IPS-NIHi7 (cell line): Measurements from ENCODE around the gene AKAP13.

Experiments used
- DNase-seq: peaks from one replicate; pipeline ENCODE4 v3.0.0; 2012; ENCODE audit warnings: mixed read lengths; ENCODE audit errors: extremely low spot score

AKAP13 gene

DNA sequence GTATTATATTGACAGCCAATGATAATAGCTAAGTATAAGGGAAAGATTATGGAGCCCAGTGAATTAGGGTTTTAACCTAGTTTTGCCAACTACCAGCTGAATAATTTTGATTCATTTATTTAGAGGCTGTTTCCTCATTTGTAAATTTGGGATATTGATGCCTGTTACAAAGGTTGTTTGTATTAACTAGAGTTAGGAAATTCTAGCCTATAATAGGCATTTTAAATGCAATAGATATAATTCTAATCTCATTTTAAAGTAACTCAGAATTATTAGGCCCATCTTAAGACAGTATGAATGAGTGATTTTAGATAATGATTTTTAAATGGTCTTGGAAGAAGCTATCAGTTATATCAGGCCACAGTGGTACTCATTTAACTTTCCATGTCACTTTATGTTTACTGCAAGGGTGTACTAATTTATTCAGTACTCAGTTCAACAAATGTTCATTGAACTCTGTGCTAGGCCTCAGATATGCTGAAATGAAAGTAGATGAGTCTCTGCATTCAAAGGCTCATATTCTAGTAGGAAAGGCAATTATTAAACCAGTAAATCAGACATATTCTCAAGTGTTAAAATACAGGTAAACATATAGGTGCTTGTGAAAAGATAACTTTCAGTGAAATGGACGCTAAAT is 213.5 kb downstream of the AKAP13 start:
- no peak for DNase-seq

DNA sequence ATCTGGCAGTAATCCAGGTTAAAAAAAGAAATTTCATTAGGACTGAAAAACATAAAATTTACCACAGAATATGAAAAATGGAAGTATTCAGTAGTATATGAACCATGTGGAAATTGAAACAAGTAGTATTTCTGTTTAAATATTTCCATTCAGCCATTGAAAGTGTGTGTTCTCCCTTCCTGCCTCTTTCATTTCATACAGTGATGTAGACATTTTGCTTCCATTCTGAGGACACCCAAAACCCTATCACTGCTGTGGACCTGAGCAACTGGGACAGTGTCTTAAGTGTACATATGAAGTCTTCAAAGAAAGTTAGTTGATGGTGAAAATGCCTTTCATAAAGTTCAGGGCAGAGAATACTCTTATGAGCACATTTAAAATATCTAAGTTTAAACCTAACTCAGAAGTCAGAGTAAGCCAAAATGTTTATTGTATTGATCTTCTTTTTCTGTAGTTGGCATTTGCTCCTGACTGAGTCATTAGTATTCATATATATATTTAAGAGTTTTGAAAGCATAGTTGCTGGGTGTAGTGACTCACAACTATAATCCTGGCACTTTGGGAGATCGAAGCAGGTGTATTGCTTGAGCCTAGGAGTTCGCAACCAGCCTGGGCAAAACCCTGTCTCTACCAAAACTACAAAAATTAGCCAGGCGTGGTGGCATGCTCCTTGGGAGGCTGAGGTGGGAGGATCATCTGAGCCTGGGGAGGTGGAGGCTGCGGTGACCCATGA is 215.6 kb downstream of the AKAP13 start:
- DNase-seq: no peak

DNA sequence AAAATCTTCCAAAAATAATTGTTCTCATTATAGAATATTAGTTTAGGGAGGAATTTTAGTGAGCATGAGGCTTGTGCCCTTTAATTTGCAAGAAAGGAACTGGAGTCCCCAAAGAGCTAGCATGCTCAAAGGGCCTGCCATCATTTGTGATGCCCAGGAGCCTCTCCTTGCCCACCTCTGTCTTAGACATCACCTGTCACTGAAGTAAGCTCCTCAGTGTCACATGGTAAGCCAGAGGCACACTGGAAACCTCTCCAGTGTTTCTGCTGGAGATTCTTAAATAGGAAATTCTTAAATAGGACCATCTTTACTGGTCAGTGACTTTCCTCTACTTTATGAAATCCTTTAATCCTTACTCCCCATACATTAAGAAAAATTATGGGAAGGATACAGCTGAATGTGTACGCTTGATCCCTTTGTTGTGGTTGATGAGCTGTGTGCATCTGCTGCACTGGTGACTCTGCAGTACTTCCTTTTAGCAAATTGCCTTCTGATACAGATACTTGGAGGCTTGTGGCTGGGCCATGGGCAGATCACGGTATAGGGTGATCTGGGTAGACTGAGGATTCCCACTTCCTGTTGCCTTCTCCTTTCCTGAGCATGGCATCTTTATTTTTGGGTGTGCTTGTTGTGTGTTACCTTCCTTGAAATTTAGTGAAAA is 216.9 kb downstream of the AKAP13 start:
- DNase-seq: no peak

DNA sequence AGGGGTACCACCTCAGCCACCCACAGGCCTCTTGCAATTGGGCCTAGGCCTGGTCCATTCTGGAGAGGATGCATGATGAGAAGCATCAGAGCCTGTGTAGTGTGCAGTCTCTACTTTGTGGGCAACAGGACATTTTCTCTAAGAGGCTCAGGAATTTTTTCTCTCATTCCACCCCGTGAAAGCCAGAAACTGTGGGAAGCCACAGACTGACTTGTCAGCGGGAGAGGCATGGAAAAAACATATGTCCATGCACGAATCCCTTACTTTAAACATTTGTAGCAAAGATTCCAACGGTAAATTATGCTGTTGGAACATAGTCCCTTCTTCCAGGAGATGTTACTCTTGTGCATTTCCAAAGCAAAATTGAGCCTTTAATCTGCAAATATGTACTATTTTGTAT is 217.8 kb downstream of the AKAP13 start:
- no peak for DNase-seq

DNA sequence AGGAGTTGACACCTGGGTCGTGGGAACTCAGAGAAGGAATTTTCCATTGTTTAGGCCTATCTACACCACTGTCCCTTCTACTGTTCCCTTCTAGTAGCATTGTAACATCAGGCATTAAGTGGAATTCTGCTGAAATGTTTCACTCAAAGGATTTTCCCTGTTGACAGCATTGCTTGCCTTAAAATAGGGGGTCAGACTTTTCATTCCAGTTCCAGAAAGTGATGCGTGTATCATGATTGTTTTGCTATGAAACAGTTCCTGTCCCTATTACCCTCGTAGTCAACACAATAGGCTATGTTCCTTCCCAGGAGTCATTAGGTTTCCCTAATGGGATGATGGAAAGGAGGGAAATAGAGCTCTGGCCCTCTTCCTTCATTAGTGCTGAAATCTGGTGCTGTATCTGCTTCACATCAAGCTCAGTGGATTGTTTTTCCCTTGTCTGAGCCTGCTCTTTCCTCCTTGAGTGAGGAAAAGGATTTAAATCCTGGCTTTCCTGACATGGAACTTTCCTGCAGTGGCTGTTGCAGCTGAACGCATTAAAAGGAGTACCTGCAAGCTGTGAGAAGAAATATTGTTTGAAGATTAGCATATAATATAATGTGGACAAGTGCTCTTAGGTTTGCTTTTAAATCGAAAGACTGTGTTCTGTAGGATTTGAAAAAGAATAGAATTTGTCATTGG is 218.5 kb downstream of the AKAP13 start:
- DNase-seq: no peak

DNA sequence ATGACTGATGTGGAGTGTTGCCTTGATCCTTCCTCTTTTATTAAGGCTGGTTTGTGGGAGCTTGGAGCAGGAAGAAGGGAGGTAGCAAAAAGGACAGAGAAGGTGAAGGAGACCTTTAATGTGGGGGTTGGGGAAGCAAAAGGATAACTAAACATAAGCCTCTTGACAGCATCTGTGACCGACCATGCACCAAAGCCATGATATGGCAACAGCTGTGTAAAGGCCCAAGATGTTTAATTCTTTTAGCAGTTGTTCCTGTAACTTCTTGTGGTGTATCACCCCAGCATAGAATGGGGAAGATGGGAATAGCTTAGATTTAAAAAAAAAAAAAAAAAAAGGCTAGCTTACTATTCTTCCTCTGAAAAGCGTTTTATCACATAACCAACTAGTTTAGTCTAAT is 219.6 kb downstream of the AKAP13 start:
- no peak for DNase-seq

DNA sequence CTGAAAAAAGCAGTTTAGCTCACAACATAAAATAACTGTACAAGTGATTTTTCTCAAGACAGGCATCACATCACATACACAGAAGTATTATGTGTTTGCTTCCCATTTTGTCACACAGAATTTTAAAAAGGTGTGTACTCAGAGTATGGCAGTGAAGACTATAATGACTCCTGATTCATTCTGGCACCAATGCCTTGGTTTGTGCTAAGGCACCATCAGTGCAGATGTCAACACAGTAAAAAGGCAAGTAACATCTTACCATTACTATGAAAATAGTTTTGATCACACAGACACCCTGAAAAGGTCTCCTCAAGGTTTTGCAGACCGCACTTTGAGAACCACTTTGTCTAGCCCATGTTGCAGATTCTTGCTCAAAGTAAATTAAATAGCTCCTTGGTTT is 222.8 kb downstream of the AKAP13 start:
- DNase-seq: no peak

DNA sequence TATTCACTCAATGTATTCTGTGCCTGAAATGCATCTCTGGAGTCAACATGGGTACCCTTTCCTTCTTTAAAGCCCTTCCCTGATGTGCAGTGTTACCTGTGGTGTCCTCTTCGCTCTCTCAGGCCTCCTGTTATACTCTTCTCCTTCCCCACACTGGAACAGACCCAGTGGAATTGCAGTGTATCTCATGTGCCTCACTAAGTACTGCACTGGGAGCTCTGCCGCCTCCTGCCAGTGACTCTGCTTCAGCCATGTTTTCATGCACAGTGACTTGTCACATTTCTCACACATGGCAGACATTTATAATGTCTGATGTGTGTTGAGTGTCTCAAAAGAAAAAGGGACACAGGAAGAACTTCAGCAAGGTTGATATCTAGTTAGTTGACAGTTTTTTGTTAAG is 223.3 kb downstream of the AKAP13 start:
- no peak for DNase-seq

DNA sequence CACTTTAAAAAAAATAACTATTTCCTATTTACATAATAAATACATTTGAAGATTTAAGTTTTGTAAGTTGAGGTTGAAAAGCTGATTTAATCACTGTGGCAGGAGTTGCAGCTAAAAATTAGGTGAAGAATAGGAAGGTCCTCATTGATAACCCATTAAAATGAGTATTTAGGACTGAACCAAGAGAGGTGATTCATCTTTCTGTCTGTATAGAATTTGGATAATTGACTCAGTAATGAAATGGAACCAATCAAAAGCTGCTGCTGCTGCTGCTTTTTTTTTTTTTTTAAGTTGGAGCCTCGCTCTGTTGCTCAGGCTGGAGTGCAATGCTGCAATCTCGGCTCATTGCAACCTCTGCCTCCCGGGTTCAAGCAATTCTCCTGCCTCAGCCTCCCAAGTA is 223.8 kb downstream of the AKAP13 start:
- no peak for DNase-seq

DNA sequence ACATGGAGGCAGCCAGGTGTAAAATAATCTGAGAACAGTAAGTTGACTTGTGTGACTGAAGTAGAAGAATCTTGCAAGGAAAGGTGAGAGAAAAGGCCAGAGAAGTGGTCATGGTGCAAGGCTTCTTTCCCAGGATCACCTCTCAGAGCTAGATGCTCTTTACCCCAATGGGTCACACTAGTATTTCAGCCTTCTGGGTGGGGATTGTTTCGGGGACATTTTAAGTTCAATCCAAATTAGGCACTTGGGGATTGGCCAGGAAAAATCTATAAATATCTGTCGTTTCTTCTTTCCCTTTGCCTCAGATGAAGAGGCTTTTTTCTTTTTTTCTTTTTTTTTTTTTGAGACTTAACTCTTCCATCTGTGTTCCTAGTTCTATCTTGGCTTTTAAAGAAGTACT is 226.3 kb downstream of the AKAP13 start:
- no peak for DNase-seq

DNA sequence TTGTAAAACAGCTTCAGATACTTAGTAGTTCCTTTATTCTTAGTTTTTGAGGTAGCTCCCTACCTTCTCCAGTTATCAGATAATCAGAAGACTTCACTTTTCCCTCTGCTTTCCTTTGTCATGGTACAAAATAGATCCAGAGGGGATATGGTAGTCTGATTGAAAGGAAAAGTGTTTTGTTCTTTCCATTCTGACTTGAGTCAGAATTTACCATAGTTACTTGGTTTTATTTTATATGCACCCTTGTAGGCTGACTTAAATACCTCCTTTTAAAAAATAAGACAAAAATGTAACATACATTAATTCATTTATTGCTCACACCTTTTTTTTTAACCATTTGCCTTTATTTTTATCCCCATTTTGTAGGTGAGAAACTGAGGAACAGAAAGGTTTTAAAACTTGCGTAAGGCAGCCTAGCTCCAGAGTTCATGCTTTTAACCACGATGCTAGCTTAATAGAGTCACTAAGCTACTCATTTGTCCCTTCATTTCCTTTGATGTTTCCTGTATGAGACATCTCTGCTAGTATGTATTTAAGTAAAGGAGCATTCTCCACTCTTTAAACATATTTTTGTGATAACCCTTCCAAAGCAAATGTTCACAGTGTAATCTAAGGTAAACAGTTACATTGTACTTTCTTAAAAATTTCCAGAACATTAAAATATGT is 226.9 kb downstream of the AKAP13 start:
- DNase-seq: no peak

DNA sequence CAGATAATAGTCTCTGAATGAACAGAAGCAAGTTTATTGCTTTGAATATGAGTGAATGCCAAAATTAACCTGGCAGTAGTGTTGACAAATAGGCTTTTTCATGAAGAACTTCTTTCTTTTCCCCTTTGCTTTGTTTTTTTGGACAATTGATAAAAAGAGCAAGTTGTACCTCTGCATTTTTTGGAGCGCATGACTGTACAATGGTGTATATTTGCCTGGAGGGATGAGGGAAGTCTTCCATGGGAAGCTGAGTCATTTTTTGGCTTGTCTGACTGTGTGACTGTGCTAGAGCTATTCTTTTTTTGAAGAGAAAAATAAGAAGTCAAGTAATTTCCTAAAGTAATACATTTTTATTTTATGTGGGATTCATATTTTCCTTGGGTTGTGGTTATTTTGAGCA is 227.4 kb downstream of the AKAP13 start:
- no peak for DNase-seq

DNA sequence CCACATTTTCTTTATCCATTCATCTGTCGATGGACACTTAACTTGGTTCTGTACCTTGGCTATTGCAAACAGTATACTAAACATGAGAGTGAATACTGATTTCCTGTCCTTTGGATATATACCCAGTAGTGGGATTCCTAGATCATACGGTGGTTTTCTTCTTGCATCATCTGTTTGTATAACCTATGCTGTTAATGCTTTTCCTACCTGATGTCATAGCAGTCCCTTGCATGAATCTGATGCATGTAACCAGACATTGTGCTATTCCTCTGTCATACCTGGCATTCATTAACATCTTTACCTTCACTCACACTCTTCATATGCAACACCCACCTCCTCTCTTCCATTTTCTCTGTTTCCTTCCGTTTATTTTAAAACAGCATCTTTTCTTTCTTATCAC is 229.1 kb downstream of the AKAP13 start:
- no peak for DNase-seq

DNA sequence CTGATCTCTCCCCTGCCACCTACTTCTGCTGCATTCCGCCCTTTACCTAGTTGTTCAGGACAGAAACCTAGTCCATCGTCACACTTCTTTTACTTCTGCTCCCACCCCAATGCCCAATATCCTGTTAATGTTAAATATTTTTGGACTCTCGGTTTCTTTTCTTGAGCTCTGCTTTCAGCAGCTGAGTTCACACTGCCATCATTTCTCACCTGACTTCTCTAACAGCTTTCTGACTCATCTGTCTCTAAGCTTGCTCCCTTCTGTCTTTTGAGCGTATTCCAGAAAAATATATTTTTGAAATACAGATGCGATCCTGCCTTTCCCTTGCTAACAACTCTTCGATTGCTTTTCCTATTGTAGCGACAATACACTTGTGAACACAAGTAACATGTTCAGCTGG is 231.0 kb downstream of the AKAP13 start:
- no peak for DNase-seq

DNA sequence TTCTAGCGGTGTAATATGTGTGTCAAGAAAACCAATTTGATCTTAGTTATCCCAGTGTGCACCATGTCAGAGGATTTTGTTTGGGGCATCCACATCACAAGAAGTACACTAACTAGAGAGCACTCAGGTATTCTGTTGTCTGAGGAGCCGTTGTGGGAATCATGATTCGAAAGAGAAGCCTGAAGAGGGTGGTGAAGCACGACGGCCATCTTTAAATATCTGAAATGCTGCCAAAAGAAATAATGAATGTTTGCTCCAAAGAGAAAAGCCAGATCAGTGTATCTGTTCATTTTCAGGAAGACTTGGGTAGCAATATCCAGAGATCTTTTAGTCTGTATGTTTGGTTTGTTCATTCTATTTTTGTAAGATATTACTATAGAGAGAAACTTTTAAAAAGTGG is 233.7 kb downstream of the AKAP13 start:
- no peak for DNase-seq

DNA sequence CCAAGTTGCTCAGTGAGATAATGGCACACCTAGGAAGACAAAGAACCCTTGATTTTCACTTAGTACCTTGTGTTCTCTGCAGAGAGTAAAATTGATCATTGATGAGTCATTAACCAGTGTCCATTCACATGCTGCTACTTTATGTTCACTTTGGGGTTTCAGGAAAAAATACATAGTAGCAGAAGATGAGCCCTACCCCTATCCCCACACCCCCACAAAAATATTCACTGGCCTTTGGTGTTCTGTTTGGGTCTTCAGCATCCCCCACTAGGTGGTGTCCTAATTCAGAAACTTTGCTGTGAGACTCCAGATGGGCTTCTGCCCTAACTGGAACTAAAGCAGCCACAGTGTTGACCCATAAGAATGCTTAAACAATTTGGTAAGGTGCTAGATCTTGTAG is 235.5 kb downstream of the AKAP13 start:
- DNase-seq: peak; percentile 57

DNA sequence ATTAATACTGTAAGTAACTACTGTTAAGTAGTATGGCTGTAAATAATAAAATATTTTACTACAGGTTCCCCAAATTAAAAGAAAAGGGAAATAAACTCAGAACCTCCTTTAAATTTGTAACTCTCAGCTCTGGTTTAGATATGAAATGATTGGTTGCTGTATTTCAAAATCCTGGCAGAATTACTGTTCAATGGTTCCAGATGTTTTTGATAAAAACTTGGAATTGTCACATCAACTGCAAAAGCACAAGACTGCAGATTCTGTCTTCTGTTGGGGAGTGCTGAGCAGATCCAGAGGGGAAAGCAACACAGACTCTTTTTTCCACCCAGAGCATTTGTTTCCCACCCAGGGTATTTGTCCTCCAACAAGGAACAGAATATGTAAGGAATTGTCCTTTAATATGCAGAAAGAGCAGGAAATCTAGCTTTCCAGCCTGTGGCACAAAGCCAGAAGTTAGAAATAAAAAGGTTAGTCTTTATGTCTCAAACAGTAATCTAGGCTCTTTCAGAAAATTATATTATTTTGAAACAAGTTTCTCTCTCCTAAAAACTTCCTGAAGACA is 236.2 kb downstream of the AKAP13 start:
- DNase-seq: no peak

DNA sequence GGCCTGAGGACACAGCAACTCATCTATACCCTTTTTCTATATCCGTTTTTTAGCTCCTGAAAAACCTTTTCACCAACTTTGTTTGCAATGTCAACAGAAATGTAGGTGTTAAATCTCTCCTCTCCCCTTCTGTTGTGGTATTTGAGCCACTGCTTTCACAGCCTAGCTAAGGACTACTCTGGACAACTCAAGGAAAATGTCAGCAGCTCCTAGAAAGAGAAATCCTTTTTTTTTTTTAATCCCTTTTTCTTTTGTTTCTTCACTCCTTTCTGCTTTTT is 237.8 kb downstream of the AKAP13 start:
- DNase-seq: no peak

DNA sequence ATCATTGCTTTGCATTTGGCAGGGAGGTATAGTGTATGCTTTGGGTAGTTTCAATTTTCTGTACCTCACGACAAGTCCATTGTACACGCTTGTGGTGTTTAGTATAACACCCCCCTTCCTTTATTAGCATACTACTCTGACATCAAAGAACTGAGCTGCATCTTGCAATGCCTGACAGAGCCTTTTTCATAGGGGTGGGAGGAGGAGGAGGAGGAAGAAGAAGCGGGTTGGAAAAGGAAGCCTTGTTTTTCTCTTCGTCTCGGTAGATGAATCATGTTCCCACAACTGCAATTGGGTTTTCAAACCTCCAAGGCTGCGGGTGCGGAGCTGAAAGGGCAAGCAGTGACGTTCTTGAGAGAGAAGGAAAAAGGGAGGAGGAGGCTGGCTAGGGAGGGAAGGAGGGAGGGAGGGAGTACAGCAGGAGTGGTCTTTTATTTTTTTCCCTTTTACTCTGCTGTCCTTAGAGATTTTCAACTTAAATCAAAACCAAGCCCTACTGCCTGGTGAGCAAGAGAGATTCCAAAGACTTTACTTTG is 238.6 kb downstream of the AKAP13 start:
- peak; percentile 49 for DNase-seq

DNA sequence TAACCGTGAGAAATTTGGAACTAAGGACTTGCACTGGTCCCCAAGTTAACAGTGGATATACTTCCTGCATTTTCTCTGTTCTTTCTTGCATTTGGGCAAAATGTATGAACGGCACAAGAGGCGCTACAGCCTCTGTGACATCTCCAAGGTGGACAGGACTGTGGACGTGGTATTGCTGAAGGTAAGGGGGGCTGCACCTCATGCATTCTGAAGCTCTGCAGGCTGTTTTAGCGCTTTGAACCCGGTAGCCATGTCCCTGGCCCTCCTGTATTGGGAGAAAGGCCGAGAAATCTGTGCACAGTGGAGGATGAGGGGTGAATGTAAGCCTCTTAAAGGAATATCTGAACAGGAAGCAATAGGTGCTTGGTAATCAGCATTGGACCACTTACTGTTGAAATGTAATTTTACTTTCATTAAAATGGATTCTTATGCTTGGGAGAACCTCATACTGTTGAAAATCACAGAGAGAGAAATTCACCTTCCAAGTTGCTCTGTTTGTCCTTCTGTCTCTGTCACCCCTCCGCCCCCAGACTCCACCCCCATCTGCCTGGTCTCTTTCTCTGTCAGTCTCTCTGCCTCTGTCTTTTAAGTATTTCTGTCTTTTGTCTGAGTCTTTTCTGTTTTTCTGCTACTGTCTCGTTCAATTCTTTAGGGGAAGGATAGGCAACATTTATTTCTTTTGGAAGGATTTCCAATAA is 239.7 kb downstream of the AKAP13 start:
- DNase-seq: no peak

DNA sequence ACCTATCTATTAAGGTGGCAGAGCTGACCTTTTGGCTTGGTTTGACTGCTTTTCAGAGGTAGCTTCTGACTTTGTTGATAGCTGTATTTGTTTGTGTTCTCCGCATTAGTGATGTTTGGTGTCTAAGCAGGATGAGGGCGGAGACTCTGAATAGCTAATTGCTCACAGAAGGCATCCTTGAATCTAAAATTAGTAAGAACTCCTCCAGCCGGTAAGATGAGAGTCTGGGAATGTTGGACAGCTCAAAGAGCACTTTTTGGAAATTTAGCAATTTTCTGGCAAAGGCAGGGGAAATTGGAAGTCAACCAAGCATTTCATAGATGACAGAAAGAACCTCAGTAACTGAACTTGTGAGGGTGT is 240.3 kb downstream of the AKAP13 start:
- DNase-seq: no peak
